Stimulated activated CD4-positive, alpha-beta T cell treated with anti-CD3 and anti-CD28 coated beads, Interleukin-4, amount 100 ng/mL, for 1 hour (primary cell): ENCODE measurements around the gene ZNF385B.
"Not testable (repeated sequence)": the region's sequence is repeated elsewhere in the genome, so short reads cannot be mapped to it uniquely, and the experiment has no call there.

Source experiments
- DNase-seq: peaks from one replicate; pipeline ENCODE4 v3.0.0-alpha.2; 2020

ZNF385B gene

DNA sequence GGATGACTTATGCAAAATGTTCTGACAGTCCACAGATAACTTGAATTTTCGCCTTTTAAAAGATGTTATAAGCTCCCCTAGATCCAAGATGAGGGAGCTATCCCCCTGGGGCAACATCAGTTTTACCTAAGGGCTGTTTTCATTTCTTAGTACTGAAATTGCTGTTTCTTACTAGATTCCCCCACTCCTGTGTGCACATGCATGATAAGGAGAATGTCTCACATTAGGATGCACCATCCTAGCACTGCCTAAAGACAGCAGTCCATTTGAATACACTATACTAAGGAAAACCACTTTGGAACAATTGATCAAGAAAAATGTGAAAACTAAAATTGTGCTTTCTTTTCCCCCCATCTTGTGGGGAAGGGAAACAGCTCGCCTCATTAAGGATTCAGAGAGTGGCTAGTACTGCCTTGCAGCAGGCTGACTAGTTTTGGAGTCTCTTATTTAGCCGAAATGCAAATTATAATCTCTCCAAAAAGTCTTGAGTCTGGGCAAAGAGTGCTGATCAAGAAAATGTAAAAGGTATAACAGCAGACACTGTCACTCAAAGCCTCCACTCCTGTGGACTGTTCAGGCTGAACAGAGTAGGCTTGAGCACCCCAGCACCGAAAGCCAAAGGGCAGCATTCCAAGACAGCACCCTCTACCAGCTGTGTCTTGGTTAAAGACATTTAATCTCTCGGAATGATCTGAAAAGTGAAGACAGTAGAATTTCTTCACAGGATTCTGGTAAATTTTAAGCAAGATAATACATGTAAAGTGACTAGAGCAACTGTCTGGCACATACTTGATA, 65.0 kb downstream of the ZNF385B start:
- DNase-seq, result no peak

DNA sequence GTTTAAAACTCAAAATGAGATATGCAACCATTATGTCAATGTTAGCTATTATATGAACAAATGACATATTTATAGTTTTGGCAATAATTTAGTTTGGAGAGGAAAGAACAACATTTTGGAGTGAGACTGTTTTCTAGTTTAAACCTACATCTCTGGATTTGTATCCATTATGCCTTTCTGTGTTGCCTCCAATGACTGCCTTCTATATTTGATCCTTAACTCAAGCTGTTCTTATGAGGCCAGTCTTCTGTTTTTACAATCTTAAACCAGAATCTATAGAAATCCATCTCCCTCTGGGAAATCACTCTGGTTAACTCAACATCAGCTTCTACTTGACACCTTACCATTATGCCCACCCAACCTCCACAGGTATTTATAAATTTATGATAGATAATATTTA, 67.5 kb downstream of the ZNF385B start:
- no peak for DNase-seq

DNA sequence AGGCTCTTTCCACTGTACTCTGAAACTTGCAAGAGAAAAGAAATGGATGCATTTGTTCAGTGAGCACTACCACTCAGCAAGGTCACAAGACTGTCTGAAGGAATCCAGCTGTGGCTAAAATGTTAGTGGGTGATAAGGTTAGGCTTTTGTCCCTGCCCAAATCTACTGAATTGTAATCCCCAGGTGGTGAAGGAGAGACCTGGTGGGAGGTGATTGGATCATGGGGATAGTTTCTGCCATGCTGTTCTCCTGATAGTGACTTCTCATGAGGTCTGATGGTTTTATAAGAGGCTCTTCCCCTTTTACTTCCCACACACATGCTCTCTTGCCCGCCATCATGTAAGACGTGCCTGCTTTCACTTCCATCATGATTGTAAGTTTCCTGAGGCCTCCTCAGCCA, 68.2 kb downstream of the ZNF385B start:
- no peak for DNase-seq

DNA sequence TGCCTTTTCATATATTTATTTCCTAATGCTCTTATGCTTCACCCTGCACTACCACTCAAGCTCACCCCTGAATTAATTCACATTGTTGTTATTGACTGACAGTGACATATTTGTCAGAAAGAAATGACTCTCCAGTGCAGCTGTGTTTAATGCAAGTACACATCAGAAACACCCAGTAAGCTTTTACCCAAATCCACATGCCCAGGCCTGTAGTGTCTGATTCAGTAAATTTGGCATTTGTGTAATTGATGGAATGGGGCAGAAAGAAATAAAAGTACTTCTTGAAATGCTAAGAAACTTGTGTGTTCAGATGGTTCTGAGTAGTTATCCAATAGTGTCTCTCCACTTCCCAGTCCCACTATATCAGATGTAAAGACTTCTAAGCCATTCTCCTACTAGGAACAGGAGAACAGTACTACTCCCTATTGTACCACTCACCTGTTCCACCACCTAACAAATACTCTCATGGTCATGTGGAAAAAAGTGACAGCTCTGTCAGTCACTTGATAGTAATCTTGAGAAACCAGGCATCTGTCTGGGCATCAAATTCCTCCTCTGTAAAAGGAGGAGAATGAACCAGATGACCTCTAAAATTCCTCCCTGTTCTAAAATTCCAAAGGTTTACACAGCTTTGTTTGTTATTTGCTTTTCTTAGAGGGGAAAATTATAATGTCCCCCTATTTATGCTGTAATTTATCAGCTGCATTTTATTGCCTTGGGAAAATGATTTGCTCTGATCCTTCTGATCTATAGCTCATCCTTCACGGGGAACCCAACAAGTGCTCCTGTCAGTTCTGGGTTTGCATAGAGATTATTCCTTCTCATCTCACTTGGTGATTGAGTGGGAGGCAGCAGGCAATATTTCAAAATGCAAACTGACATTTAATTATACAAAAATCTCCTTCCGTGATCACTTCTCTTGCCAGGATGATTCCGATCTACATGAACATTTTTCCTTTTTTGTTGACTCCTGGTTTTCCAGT, 70.9 kb downstream of the ZNF385B start:
- no peak for DNase-seq

DNA sequence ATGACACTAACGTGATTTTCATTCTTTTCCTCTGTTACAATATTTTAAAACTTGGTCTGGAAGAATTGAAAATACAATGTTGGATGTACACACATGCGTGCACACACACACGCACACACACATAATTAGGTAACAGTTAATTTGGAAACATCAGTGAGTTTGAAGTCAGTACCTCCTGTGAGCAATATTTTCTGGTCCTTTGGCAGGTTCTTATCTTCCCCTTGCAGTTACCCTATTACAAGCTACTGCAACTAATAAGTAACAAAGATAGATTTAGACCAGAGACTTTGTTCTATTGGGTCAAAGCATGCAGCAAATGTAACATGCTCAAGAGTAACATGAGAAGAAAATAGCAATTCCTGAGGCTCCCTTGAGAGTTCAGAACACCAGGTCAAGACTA, 73.3 kb downstream of the ZNF385B start:
- no peak for DNase-seq

DNA sequence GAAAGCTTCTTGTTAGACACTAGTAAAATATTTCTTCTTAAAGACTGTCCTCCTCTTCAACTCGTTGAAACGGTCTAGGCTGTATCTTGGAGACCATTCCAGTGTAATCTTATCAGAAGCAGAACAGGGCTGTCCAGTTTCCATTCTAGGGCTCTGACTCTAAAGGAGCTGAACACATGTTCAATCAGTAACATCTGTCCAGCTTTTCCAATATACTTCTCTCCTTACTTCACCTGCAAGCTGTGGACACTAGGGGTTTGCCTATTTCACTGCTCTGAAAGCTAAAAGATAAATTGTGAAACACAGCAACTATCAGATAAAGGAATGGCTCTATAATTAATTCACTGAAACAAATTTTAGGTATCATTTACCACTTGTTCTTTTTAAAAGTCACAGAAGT, 73.8 kb downstream of the ZNF385B start:
- DNase-seq, result no peak

DNA sequence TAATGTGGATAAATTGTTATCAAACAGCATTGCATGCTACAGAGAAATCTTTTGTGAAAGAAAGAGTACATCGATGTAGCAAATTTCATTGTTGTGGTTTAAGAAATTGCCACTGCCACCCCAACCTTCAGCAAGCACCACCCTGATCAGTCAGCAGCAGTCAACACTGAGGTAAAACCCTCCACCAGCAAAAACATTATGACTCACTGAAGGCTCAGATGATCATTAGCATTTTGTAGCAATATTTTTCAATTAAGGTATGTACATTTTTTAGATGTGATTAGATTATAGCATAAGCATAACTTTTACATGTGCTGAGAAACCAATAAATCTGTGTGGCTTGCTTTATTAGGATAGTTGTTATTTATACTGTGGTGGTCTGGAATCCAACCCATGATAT, 75.5 kb downstream of the ZNF385B start:
- no peak for DNase-seq

DNA sequence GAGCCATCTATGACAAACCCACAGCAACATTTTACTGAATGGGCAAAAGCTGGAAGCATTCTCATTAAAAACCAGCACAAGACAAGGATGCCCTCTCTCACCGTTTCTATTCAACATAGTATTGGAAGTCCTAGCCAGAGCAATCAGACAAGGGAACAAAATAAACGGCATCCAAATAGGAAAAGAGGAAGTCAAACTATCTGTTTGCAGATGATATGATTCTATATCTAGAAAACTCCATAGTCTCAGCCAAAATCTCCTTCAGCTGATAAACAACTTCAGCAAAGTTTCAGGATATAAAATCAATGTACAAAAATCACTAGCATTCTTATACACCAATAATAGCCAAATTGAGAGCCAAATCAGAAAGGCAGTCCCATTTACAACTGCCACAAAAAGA, 79.1 kb downstream of the ZNF385B start:
- not testable (repeated sequence) for DNase-seq

DNA sequence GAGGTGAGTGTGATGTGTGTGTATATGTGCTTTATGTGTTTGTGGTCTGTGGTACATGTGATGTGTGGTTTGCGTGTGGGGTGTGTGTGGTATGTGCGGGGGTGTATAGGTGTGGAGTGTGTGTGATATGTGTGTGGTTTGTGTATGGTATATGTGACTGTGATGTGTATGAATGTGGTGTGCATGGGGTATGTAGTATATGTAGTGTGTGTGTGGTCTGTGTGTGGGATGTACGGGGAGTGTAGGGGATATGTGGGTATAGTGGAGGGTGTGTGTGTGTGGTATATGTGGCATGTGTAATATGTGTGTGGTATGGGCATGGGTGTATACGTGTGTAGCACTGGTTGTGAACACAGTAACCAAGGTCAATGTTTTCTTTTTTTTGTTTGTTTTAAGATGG, 87.4 kb downstream of the ZNF385B start:
- DNase-seq, result no peak

DNA sequence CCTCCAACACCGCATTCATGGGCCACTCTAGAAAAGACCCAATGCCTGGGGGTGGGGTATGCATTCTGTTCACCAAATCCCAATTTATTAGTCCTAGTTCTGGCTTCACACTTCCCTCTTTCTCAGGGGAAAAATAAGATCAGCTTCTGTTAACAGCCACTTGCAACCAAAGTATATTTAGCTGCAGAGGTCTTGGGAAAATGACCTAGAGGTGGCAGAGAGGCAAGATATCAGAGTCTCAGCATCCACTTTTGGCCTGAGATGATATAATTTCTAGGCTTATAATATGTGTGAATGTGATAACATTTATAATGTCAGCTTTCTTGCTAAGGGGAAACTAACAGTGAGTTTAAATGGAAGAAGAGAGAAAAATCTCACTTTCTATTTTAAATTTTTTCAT, 89.1 kb downstream of the ZNF385B start:
- DNase-seq, result no peak

DNA sequence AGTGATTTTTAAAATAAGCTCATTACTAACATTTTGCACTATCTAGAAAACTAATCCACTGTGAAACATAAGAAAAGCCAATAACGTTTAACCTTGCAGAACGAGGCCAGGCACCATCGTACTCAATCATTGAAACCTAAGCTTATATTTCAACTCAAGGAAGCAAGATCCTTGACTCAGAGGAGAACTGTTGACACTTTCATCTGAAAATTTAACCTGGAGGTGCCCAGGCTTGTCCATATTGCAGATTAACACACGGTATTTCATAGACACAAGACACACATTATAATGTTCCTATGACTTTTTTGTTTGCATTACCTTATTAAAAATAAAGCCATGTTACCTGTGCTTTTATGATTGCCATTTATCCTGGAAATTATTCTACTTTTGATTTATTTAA, 89.6 kb downstream of the ZNF385B start:
- DNase-seq, result no peak

DNA sequence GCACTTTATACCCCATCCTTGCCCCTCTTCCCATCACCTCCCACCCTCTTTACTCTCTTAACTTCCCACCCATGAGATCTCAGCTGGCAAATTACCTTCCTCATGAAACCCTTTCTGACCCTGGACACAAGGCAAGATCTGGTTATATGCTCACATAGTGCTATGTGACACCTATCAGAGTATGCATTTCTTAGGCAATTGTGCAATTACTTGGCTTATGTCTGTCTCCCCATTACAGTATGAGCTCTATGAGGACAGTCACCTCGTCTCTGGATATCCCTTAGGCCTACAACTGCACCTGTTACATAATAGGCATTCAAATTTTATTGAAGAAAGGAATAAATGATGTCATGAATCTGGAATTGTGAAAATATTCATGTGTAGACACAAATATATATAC, 91.4 kb downstream of the ZNF385B start:
- DNase-seq, result no peak

DNA sequence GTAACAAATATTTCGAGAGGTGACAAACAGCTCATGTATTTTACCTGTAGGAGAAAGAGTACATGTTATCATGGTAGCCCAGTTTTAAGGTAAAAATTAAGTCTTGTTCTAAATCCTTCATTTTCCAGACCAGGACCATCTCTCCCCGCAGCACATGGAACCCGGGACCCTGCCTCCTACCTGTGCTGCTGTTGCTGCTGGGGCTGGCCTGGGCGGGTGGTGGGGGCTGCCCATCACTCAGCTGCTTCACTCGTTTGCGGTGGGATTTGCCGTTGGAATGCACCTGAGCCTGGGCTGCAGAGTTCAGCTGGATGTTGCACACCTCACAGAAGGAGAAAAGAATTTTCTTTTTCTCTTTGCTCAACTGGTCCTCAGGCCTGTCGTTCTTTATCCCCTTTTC, 92.1 kb downstream of the ZNF385B start:
- DNase-seq, result no peak

DNA sequence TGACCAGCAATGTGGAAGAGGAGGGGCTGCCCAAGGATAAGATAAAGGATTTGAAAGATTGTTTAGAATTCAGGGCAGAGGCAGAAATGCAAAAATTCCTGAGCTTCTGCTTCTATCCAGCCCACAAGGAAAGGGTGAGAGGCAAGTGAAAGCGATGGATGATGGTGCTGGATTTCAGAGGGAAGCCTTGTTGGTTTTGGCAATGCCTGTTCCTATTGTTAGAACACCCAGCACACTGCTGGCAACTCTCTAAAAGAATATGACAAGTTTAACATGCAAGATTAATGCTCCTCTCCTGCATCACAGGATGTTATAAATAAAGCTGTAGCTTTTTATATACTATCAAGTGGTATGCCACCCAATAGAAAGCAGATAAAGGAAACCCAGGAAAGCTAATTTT, 92.6 kb downstream of the ZNF385B start:
- no peak for DNase-seq

DNA sequence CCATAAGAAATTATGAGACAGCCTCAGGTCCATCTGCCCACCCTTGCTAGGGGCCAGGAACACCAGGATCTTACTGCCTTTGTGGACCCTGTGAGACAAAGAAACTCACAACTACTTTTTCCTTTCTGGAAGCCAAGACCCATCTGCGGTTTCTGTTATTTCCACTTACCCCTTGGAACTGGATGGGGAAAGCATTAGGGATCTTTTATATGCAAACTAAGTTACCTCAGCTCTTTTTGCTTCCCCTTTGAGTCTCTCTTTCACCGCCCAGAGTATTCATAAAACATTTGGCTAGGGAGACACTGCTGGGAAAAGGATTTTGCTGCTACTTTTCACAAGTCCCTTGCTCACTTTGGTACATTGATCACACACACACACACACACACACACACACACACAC, 95.7 kb downstream of the ZNF385B start:
- no peak for DNase-seq

DNA sequence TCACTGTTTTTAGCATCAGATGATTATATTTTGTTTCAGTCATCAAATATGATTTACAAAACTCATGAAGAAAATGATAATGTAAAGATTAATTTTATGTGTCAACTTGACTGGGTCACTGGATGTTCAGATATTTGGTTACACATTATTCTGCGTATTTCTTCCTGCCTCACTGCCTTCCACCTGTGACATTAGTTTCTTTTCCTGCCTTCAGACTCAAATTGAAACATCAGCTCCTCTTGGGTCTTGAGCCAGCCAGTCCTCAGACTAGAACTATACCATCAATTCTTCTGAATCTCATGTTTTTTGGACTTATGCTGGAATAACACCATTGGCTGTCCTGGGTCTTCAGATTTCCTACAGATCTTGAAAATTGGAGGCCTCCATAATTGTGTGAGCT, 96.7 kb downstream of the ZNF385B start:
- no peak for DNase-seq

DNA sequence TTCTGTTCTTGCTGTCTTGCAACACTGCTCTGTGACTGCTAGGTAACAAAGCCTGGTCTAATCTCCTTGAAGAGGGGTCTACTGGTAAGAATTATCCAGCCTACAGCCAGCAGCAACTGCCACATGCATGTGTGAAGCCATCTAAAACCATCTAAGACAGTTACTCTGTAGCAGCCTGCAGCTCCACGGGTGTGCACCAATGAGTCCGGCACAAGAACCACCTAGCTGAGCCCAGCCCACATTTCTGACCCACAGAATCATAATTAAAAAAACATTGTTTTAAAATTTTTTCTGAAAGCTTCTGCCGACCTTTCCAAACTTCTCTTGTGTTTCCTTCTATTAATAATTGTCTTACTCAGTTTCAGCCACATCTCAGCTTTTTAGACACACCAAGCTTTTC, 102.8 kb downstream of the ZNF385B start:
- no peak for DNase-seq

DNA sequence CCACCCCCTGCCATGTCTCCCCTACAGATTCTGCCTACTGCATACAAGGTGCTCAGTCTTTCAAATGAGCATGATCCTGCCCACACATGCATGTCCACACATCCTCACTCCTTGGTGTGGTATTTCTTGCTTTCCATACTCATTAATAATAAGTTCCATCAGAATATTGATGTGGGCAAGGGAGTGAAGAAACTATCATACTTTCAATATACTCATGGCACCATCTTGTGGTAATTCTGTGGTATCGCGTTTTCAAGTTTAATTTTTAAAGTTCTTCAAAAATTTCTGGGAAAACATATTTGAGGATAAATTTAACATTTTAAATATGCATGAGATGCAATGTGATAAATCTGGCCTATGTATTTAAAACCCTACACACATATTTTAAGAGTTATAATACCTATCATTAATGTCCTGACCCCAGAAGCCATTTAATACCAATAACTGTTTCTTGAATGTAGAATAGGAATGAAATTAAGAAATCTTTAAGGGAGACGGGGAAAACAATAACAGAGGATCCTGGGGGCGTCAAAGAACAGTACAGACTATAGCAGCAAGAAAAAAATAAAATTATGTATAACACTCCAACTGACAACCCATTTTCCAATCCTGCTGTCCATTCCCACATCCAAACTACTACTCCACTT, 110.1 kb downstream of the ZNF385B start:
- no peak for DNase-seq

DNA sequence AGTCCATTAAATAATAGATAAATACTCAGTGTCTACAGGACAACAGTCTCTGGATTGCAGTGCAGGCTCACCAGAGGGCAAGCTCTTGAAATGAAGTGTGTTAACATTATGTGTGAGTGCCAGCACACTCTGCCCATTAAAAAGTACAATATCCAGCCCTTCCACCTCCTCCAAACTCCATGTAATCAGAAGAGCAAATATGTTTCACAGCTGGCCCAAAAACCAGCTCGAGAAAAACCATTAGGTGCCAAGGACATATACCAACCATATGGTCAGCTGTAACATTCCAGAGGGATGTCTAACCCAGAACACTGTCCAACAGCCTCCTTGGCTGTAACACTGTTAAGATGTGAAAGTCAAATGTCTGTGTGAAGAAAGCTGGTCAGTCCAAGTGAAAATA, 112.2 kb downstream of the ZNF385B start:
- no peak for DNase-seq

DNA sequence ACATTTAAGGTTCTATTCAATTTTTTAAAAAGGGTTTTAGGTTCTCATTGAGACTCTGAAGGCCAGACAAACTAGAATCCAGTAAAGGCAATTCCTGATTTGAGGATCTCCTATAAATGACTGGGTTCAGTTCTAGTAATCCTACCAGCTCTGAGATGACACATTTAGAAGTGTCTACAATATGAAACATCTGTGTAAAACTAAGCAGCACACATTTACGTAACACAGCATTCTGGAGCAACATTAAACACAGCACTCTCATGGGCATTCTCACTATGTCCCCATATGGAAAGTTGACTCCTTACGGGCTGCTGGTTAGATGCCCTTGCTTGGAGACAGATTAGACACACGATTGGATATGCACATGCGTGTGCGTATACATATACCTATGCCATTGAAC, 114.4 kb downstream of the ZNF385B start:
- DNase-seq, result no peak

DNA sequence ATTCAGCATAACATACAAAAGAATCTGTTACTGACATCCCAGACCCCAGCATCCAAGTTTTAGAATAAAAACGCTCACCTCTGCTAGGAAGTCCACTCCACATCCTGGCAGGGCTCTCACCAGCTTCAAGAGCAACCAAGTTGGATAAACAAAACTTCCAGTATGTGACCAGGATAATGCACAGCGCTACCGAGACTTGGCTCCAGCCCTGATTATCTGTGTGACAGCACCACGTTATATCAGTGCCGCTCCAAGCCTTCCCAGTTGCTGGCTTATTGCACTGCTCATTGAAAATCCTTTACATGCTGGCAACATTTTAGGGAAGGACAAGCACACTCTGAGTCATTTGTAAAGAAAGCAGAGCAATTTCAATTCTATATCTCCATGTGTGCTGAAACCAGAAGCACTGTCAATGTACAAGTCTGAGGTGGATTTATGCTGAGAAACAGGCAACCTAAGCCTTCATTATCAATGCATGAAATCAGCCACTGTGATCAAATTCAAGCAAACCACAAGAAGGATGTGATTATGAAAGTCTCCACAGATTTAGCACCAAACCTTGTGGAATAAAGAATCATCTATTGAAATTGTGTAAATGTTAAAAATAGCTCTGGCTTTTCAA, 115.7 kb downstream of the ZNF385B start:
- DNase-seq, result no peak

DNA sequence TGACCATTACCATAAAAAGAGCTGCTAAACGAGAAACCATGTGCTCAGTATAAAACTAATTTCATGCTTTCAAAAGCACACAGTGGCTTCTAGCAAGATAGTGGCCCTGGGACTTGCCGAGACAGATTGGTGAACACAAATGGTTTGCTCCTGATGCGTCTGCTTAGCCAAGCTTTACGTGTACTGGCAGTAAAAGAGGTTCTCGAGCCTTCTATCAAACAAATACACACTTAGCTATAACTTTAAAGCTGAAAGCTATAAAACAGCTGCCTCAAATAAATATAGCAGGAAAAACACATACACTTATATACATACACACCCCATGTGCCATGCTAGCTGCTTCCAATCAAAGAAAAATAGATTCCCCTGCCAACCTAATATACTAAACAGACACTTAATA, 117.0 kb downstream of the ZNF385B start:
- no peak for DNase-seq

DNA sequence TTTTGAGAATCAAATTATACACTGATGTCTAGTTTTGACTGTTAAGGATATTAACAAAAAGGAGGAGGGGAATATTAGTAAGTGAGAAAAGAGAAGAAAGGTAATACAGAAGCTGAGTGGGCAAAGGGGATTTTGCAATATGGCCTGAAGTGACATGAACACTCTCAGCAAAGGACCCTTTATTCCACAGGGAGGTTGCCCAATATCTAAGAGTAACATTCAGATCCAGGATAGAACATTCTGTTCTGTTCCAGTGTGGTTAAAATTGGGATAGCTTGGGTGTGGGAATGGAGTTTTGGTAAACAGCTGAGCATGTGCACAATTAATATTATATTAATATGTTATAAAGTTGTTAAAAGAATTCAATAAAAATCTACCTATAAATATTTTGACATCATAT, 120.1 kb downstream of the ZNF385B start:
- DNase-seq, result no peak
